Measurements from ENCODE around the gene SIRT1. TPM values are rescaled to one million over a fixed set of nuclear protein-coding genes. Genes with fewer than 3 reads are reported as not detected.

Gene SIRT1
- total and polyA plus RNA-seq, 2 of the 8 experiments (the other 6 are each of a cell fraction or from before 2014, with no cell fraction given), result 22.6 to 70.9 TPM

DNA sequence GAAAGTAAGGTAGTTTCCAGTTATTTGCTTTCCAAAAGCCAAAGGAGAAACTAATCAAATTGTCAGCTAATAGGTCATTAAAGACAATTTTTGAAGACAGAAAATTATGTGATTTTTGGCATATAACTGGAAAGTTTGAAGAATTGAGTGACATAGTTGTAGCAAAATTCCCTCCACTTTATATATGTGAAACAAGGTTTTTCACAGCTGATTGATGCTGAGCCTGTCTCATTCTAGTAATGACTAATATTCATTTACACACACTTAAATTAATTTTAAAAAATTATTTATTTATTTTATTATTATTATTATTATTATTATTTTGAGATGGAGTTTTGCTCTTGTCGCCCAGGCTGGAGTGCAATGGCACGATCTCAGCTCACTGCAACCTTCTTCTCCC is 16.3 kb upstream of the SIRT1 start (continued):
- TF ChIP-seq KDM5A (IDR thresholded peaks at IDR 0.05; ENCODE audit: low read length), result no peak
- TF ChIP-seq CBX8 (IDR thresholded peaks at IDR 0.05; ENCODE audit: borderline replicate concordance, low read depth, low read length), result no peak

Data from H1 (cell line).